Omental fat pad (tissue), 4 donors: ENCODE measurements around the gene RRP8. TPM values are rescaled to one million over a fixed set of nuclear protein-coding genes. Genes with fewer than 3 reads are reported as not detected.
A peak's percentile ranks its signal among the peaks of the same experiment; 100 is the strongest.

Experiments used
- ATAC-seq: fragments of 150-250 bp; one replicate; pipeline ENCODE4 v1.9.1; 2016; ENCODE audit warnings: mild to moderate bottlenecking, moderate library complexity; ENCODE audit not compliant: low FRiP score
- DNase-seq: peaks from one replicate; pipeline ENCODE4 v3.0.0-alpha.2; 2019; ENCODE audit warnings: low spot score
- total RNA-seq, 4 donors: library from RNA; depleted of rRNA; stranded (reverse); fragments of >200 nt; gene quantifications; one replicate each; pipeline ENCODE4 v1.1.0, GENCODE V29; 2016
- TF ChIP-seq, protein P1 (sequence below), 3 donors: fragments of 450-650 bp; IDR thresholded peaks; one replicate each; pipeline ENCODE4 v1.5.1; 2016 to 2017; ENCODE audit warnings: antibody characterized with exemption in 3 of 3, mild to moderate bottlenecking in 3 of 3, moderate library complexity in 2 of 3

The RRP8 gene
- 10 to 100 TPM; 16.9 to 30.4 (median 19.3) TPM for total RNA-seq

DNA sequence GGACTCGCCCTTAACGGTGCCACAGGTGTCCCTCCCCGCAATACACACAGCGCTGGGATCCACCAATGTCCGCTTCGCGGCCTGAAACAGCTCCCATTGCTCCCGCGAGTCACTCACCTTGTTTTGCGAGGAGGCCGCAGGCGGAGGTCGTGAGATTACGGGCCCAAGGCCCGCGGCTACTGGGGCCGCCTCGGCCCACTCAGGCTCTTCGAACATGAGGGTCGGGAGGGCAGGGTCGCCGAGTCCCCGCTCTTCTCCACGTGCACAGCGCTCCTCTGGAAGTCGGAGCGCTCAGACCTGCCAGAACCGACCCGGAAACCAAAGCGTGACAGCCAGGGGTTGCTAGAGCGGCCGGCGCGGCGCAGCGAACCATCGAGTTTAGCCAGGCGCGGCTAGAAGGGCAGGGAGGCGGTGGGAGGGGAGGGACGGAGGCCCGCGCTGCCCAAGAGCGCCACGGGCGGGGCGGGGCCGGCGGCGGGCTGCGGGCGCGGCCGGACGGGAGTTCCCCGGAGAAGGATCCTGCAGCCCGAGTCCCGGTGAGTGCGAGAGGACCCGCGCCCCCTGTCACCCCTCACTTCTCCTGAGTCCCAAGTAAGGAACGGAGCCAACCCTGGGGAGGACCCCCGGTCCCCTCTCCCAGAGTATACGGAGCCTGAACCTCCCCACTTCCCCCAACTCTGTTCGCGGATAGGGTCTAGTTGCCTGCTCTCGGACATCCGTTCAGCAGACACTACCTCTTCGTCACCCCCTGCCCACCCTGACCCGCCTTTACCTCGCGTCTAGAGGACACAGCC is at the start of gene RRP8, which contains the start of gene ILK:
Gene RRP8, minus strand, starts transcription at position 330 of the 794 bp plus-strand sequence. Its CDS starts 114 bp downstream, at position 216.
Gene ILK, plus strand, starts transcription at position 488 of the 794 bp plus-strand sequence. CDS start 498 bp downstream, outside the sequence.
- ATAC-seq, result peak; percentile 92
- DNase-seq, result peak; percentile 59
- TF ChIP-seq, protein P1, sequence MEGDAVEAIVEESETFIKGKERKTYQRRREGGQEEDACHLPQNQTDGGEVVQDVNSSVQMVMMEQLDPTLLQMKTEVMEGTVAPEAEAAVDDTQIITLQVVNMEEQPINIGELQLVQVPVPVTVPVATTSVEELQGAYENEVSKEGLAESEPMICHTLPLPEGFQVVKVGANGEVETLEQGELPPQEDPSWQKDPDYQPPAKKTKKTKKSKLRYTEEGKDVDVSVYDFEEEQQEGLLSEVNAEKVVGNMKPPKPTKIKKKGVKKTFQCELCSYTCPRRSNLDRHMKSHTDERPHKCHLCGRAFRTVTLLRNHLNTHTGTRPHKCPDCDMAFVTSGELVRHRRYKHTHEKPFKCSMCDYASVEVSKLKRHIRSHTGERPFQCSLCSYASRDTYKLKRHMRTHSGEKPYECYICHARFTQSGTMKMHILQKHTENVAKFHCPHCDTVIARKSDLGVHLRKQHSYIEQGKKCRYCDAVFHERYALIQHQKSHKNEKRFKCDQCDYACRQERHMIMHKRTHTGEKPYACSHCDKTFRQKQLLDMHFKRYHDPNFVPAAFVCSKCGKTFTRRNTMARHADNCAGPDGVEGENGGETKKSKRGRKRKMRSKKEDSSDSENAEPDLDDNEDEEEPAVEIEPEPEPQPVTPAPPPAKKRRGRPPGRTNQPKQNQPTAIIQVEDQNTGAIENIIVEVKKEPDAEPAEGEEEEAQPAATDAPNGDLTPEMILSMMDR (IDR thresholded peaks at IDR 0.05), result no peak

DNA sequence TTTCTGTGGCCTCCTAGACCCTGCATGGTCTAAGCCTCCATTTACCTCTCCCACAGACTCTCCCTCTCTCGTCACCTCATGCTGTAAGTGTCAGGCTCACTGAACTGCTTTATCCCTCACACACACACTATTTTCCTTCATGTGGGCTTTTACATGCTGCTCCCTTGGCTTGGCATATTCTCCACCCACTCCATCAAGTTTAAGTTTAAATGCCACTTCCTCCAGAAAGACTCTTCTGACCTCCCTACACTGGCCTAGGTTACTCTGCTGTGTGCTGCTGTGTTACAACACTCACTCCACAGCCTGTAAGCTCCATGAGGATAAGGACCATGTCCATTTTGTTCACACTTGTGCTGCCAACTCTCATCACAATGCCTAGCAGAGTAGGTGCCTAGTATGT is 49.7 kb upstream of the RRP8 start:
- DNase-seq (no peak), ATAC-seq (no peak)
- TF ChIP-seq, protein P1 (IDR thresholded peaks at IDR 0.05), result no peak

DNA sequence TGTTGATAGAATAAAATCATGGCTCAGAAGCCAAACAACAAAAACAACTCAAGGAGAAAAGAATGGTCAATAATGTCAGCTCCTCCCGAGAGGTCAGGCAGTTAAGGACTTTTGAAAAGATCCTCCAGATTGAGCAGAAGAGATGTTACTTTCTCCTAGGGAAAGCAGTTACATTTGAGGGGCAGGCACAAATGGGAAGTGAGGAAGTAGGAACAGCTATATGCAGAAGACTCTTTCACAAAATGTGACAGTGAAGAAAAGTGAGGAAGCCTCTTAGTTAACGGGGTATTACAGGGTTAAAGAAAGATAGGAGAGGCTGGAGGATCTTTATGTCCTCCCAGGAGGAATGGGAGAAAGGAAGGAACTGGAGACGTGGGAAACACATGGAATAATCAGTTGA is 48.8 kb upstream of the RRP8 start:
- TF ChIP-seq, protein P1 (IDR thresholded peaks at IDR 0.05), result no peak
- ATAC-seq, result no peak
- no peak for DNase-seq

DNA sequence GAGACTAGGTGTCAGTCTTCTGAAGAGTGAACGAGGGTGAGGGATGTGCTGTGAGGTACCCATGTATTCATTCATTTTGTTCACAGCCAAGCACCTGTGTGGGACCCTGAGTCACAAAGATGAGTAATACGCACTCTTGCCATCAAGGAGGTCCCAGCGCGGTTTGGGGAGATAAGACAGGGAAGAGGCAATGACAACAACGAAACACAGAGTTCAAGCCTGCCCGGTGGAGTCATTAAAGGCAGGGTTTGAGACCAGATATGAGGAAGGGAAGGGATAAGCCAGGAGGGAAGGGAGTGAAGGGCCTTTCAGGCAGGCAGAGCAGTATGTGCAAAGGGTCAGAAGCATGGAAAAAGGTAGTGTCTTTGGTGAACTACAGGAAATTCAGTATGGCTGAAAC is 47.6 kb upstream of the RRP8 start:
- DNase-seq (no peak), ATAC-seq (no peak)
- TF ChIP-seq, protein P1 (IDR thresholded peaks at IDR 0.05), result no peak

DNA sequence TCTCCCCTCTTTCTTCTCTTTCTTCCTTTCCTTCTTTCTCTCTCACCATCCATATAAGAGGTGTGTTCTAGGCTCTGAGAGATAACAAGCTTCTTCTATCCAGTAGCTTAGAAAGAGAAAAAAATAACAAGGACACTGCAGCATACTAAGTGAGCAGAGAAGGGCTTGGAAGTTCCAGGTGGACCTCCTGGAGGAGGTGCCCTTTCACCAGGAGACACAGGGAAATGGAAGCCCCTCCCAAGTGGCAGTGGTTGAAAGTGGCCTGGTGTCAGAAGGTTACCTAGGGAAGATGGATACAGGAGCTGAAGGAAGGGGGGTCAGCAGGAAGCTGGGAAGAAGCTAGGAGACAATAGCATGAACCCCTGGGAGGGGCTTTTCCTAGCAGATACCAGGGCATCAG is 46.7 kb upstream of the RRP8 start:
- TF ChIP-seq, protein P1 (IDR thresholded peaks at IDR 0.05), result no peak
- DNase-seq, result no peak
- no peak for ATAC-seq

DNA sequence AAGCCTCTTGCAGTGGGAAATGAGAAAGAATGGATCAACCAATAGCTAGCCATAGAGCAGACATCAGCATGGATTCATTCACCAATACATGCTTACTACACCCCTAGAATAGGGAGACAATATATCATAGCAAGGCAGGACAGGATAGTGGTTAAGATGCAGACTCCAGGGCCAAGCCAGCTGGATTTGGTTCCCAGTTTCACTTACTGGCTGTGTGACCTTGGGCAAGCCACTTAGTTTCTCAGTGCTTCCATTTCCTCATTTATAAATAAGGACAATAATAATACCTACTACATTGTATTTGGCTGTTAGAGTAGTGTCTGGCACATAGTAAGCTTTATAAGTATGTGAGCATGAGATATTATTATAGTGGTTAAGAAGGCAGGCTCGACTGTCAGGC is 45.1 kb upstream of the RRP8 start:
- DNase-seq (no peak), ATAC-seq (no peak)
- TF ChIP-seq, protein P1 (IDR thresholded peaks at IDR 0.05), result no peak

DNA sequence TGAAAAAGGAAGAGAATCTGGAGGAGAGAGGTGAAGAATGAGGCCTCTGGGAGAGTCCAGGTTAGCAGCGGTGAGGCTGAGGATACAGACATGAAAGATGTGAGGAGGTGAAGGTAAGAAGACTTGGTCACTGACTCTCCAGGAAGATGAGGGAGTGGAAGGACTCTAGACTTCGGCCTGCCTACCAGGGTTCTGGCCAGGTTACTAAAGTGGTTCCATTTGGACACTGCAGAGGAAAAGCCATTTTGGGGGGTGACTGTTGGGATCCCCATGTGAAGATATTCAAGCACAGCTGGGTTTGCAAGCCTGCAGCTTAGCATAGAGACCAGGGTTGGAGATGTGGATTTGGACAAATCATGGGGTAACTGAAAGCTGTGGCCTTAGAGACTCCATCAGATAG is 44.4 kb upstream of the RRP8 start:
- TF ChIP-seq, protein P1 (IDR thresholded peaks at IDR 0.05), result no peak
- ATAC-seq (no peak), DNase-seq (no peak)
